Activated T-helper 1 cell treated with Interleukin-2 at 50 U/mL for 16 hours (primary cell): ENCODE results near the gene TBX21.

Experiments
- DNase-seq: peaks from one replicate; pipeline ENCODE4 v3.0.0-alpha.2; 2020; ENCODE audit warnings: low read depth

TBX21 gene

DNA sequence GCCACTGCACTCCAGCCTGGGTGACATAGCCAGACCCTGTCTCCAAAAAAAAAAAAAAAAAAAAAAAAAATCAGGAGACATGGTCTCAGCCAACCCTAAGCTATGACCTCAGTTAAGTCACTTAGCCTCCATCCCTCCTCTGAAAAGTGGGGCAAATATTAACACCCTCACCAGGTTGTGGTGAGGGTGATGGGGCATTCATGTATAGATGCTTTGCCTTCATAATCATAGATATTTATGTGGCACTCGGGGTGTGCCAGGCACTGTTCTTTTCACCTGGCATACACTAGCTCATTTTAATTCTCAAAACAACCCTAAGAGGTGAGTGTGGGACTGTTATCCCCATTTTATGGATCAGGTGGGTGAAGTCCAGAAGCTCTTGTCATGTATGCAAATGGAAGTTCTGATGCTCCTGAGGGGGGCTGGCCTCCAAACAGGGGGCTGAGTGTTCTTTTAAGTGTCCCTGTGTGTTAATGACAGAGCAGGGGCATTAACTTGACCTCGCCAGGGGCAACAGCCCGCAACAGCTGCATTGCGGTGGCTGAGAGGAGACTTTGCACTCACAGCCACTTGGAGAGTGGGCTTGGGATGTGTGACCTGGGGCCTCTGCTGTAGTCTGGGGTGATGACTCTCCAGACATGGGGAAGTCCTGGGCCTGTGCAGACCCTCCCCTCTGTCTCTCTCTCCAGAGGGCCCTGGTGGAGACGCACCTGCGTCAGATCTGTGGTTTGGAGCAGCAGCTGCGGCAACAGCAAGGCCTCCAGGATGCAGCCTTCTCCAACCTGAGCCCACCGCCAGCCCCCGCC, 34.9 kb upstream of the TBX21 start:
- no peak for DNase-seq

DNA sequence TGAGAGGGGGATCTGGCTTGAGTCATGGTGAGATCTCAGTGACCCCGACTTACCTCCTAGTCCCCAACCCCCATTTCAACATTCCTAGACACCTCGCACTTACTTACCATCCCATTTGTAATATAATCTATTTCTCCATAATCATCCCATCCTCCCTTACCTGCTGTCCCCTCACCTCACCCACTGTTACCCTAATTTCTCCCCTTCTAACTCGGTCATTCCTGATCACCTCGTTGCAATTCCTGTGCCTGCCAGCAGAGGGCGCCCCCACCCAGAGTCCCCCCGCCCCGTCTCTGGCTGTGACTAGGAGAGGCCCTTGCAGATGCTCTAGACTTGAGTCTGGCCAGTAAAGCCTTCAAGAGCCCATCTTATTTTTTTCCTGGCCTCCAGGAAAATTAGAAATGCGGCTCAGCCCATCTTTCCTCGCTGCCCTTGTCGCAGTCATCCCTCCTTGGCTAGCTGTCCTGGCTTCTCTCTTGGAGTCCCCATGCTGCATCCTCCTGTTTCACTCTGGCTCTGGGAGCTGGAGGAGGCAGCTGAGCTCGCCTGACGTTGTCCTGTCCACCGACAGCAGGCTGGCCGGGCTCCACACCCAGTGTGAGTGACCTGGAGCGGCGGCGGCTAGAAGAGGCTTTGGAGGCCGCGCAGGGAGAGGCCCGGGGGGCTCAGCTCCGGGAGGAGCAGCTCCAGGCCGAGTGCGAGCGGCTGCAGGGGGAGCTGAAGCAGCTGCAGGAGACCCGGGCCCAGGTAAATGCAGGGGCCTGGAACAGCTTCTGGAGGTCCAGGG, 34.1 kb upstream of the TBX21 start:
- DNase-seq = peak; percentile 73

DNA sequence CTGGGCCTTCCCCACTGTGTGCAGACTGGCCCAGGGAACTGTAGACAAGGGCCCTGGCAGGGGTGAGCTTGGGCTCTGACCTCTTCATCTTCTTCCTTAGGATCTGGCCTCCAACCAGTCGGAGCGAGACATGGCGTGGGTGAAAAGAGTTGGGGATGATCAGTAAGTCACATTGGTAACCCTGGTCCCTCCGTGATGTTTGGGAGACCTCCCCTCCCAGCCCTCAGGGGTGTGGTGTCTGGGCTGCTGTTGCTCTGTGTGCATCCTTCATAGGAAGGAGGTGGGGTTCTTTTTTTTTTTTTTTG, 33.5 kb upstream of the TBX21 start:
- no peak for DNase-seq

DNA sequence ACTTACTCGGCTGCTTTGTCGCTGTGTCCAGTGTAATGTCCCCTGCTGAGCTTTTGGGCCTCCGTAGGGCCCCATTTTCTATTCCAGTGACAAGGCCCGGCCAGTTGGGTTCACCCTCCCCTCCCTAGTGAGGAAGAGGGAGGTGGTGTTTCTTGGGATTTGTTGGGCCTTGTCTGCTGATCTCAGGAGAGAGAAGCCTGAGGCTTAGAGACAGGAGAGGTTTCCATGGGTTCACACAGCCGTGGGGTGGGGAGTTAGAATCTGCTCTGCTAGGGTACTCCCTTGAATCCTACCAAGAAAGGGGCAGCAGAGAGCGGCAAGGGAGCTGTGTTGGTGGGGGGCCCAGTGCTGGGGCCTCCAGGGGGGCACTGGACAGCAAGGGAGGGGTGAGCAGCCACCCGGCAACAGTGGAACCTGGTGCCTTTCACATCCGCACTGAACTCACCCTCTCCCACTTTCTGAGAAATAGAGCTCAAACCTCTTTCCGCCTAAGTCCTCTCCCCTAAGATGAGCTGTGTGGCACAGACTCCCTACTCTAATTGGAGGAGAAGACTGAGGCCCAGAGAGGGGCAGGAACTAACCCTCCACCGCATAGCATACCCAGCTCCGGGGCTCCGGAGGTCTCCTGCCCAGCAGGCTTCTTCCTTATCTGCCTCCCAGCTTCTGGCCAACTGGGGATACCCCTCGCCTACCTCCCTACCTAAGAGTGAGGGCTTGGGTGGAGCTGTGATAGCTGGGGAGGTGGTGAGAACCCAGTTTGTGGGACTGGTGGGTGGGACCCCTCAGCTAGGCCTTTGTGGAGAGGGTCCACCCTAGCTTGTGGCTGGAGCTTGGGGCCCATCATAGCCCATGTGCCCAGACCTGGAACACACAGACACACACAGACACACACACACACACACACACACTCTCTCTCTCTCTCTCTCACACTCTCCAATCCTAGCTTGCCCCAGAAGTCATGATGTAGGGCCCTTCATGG, 32.3 kb upstream of the TBX21 start:
- DNase-seq = no peak

DNA sequence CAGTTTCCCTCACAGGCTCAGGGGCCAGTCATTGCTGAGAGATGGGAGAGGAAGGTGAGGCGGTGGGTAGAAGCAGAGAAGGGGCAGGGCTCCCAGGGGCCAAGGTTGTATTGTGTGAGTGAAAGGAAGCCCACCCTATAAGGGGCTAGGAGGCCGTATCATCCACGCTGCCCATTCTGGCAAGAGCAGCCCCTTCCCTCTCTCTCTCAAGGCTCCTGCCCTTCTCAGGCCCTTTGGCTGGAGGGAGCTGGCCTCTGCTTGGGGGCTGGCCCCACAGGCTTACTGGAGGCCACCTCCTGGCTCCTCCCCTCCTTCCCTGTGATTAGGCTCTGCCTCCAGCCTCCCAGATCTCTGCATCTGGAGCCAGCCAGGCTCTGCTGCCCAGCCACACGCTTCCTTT, 31.4 kb upstream of the TBX21 start:
- DNase-seq = no peak

DNA sequence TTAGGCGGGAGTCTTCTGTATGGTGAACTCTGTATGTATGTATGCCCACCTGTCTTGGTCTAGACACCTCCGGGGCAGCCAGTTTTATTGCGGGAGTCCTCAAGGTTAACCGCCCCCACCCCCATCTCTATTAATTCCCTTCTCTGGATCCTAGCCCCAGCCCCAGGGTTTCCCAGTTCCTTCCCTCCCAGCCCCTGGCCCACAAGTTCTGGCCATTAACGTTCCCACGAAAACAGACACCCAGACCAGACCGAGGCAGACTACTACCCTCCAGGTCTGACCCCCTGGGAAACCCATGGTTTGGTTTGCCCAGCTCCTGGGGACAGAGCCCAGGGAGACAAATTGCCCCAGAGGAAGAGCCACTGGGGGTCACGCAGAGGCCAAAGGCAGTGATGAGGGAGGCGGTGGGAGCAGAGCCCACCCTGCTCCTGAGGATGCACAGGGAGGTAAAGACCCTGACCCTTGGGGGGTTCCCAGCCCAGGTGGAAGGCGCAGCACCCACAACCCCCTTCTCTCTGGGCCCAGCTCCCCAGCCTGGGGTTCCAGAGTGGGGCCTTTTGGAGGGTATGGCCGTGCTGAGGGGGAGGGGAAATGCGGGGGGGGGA, 30.5 kb upstream of the TBX21 start:
- DNase-seq = no peak

DNA sequence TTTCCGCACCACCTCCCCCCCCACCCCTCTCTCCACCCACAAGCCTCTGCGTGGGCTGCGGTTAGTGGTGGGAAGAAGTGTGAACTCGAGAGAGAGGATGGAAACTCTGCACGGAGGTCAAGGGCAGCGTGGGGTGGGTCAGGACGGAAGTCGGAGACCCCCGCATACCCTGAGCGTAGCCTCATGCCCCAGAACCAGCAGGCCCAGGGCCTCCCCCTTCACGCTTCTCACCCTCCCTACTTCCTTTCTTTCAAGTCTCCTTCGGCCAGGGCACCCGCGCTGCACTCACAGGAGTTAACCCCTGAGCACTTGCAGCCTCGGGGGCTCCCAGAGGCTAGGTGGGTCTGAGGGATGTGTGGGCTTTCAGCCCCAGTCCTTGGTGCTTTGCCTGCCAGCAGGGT, 29.8 kb upstream of the TBX21 start:
- DNase-seq = peak; percentile 30

DNA sequence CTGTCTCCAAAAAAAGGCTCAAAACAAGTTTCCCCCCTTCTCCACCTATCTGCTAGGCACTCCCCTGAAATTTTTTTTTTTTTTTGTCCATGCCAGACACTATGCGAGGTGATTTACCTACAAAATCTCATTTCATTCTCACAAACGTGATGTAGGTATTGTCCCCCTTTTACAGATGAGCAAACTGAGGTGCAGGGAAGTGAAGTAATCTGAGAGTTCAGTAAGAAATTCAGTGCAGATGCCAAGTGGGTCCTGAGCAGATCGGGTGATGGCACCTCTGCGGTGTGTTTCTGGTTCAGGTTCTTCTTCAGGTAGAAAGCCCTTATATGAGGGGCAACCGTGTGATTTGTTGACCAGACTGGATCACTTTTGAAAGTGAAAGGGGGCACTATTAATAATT, 29.4 kb upstream of the TBX21 start:
- no peak for DNase-seq

DNA sequence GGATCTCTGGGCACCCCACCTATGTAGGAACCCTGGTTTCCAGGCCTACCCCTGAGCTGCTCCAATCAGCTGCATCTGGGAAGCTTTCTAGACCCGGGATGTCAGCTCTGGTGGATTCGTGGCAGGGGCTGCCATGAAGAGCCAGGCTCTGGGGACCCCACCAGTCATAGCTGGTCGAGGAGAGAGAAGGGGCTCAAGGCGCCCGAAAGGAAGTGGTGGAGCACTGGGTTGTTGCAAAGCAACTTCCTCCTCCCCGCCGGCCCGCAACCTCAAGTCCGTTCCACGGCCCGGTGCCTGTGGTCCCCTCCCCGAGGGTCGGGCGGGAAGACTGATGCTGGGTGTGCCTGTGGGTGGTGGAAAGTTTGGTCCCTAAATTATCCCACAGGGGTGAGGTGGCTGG, 28.9 kb upstream of the TBX21 start:
- DNase-seq = no peak

DNA sequence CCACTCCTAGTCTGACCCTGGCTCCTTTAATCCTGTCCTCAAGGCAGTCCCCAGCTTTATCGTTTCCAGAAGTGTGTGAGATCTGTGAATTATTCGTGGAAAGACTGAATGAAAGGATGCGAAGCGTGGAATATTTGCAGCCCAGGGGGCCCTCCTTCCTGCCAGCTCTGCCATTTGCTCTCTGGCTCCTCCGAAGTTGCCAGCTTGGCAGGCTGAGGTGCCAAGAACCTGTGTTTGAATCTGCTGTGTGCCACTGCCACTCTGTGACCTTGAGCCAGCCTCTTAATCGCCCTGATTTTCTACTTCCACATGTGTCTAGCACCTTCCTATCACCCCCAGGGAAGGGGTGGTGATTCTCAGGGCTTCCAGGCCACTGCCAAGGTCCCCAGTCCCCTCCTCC, 28.3 kb upstream of the TBX21 start:
- no peak for DNase-seq

DNA sequence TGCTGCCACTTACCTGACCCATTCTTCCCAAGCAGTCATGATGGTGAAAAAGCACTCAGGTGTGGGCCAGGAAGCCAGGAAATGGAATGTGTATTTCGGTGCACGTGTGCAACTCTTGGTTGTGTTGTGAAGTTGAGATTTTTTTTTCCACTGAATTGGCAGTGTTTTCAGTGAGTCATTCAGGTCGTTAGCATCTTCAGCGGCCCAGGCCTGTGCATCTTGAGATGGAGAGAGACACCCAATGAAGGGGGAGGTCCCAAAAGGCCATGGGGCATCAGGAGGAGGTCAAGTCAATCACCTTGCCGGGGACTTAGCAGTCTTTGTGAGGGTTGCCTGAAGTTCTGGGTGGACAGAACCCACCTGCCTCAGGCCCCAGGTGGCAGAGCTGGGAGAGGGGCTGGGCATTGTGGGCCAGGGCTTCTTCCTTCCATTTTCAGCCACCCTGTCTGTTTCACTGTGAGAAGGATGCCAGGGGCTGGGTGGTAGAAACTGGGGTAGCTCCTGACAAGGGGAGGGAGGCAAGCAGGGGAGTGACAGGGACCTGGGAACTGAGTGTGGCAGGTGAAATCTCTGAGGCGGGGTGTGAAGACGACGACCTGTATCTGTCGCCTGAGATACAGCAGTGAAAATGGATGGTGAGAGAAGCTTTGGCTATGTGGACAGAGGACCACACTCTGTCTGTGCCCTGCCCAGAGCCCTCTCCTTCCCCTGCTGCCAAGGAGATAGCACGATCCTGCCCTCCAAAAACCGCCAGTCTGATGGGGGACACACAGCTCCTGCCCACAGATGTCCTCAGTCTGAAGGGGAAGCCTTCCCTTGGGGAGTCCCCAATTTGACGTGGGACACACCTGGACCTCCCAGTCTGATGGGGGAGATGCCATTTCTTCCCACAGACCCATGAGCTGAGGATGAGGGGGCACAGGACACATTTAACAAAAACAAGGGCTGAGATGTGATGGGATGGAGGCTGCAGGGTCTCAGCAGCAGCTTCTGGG, 27.2 kb upstream of the TBX21 start:
- DNase-seq = no peak

DNA sequence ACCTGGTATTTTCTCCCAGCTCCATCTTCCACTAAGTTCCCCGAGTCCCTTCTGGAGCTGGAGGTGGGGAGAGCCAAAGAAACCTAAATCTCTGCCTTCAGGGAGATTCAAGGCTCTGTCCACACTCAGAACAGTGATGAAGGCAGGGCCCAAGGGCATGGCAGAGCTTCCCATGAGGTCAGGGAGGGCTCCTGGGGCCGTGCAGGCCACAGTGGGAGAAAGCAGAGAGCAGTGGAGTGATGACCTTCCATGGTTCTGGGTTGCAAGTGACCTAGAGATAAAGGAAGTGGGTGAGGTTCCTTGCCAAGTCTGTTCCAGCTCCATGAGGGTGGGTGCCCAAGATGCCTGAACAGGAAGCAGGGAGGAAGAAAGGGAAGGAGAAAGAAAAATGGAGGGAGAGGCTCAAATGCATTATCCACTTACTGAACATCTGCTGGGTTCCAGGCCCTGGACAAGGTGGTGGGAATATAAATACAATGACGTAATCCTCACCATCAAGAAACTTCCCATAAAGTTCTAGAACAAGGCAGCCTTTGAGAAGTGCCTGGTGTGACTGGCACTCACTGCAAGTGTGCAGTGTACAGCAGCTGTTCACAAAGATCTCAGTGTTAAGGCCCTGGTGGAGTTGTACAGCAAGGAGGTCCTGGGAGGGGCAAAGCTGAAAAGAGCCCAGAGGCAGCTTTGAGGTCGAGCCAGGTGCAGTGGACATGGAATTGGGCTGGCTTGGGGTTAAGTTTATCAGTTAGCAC, 25.8 kb upstream of the TBX21 start:
- DNase-seq = no peak

DNA sequence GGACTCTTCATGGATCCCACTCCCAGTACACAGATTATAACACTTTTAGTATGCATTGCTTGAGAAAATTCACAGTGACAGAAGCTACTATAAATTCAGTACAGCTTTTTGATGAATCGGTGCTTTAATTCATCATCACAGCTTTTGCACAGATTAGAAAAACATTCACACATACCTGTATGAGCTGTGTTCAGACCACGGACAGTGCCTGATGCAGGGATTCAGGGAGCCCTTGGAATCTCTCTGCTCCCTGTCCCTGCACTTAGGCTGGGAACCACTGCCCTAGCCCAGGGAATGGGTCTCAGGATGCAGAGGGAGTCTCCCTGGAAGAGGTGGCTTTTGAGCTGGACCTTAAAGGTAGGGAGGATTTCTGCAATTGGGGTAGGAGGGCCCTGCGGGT, 25.2 kb upstream of the TBX21 start:
- no peak for DNase-seq

DNA sequence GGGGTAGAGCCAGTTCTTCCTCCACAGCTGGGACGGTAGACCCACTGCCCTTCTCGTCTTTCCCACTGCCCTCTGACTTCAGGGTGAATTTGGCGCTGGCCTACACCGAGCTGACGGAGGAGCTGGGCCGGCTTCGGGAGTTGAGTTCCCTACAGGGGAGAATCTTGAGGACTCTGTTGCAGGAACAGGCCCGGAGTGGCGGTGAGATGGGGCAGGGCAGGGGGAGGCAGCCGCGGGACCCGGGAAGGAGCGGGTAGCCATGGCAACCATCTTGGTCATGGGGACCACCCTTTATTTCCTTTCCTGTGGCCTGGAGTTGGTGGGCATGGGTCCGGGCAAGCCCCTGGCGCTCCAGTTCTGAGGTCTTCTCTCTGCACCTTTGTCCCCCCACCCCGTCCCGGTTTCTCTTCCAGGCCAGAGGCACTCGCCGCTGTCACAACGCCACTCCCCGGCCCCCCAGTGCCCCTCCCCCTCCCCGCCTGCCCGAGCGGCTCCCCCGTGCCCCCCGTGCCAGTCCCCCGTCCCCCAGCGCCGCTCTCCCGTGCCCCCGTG, 24.6 kb upstream of the TBX21 start:
- DNase-seq = no peak

DNA sequence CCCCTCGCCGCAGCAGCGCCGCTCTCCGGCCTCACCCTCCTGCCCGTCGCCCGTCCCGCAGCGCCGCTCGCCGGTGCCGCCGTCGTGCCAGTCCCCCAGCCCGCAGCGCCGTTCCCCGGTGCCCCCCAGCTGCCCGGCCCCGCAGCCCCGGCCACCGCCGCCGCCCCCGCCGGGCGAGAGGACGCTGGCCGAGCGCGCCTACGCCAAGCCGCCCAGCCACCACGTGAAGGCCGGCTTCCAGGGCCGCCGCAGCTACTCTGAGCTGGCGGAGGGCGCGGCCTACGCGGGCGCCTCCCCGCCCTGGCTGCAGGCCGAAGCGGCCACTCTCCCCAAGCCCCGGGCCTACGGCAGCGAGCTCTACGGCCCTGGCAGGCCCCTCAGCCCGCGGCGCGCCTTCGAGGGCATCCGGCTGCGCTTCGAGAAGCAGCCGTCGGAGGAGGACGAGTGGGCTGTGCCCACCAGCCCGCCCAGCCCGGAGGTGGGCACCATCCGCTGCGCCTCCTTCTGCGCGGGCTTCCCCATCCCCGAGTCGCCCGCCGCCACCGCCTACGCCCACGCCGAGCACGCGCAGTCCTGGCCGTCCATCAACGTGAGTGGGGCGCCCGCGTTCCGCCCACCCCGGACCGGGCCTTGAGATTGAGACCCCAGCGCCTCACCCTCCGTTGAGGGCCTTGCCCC, 24.0 kb upstream of the TBX21 start:
- no peak for DNase-seq

DNA sequence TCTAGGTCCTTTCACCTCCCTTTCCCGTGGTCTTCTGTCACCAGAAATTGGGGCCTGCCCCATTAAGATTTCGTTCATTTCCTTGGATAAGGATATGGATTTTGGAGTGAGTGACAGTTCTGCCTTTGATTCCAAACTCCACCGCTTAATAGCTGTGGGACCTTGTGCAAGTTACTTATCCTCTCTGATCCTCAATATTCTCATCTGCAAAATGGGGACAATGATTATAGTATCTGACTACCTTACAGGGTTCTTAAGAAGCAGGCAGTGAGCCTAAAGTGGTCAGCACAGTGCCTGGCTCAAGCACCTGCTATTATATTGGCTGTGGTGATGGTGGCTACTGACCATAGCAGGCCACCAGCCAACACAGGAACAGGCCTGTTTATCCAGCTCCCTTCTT, 23.4 kb upstream of the TBX21 start:
- DNase-seq = no peak

DNA sequence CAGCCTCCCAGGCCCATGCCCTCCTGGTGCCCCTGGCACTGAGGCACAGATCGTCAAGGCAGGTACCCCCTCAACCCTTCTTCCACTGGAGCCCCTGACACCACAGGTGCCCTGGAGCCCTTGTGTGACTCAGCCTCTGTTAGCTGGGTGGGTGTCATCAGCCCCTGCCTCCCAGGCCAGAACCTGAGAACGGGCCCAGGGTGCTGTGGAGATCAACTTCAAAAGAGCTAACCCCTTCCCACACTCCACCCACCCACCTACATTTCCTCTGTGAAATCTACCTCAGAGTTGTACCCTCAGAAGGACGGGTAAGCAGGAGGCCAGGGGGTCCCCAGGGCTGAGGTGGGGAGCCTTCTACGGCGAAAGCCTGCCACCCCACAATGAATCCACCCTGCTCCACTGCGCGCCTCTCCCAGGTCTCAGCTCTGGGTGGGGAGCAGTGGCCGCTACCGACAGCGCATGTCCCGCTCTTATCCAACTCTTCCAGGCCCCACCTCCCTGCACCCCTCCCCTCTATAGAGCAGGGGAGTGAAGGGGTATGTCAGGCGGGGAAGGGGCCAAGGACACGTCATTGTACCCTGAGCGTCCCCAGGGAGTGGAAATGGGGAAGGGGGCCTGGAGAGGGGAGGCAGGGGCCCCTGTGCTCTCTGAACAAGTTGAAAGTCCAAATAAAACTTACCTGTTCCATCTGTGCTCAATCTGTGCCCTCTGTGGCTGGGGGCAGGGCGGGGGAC, 21.5 kb upstream of the TBX21 start:
- no peak for DNase-seq

DNA sequence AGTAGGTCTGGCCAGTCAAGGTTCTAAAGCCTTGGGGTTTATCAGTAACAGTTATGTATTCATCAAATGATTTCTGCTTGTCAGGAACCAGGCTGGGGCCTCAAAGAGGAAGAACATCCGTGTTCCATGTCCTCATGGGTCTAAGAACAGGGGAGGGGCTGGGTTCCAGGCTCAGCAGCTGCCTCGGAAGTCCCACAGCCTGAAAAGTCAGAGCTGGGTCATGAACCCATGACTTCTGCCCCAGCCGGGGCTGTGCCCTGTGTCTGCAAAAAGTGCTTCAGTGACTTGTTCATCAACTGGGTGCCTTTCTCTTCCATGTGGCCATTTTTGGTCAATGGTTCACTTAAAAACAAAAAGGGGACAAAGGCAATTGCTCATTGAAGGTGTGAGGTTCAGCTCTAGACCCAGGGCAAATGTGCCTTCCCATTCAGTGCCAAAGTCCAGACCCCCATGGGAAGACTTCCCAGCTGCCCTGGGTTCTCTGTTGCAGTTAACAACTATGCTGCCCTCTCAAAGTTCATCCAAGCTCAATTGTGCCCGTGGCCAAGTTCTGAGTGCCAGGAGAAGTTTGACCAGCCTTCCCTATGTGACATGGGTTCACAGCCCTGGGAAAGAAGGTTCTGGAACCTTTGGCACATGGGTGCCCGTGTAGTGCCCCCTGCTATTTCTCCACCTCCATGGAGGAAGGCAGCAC, 20.6 kb upstream of the TBX21 start:
- no peak for DNase-seq
